Stimulated activated CD4-positive, alpha-beta T cell treated with anti-CD3 and anti-CD28 coated beads, Interleukin-2, amount 100 ng/mL, for 4 hours (primary cell): ENCODE data around the gene PDXK.
"Not testable (repeated sequence)": the region's sequence is repeated elsewhere in the genome, so short reads cannot be mapped to it uniquely, and the experiment has no call there.

Source experiments
- DNase-seq: peaks from one replicate; pipeline ENCODE4 v3.0.0-alpha.2; 2020; ENCODE audit warnings: low read depth

PDXK gene

DNA sequence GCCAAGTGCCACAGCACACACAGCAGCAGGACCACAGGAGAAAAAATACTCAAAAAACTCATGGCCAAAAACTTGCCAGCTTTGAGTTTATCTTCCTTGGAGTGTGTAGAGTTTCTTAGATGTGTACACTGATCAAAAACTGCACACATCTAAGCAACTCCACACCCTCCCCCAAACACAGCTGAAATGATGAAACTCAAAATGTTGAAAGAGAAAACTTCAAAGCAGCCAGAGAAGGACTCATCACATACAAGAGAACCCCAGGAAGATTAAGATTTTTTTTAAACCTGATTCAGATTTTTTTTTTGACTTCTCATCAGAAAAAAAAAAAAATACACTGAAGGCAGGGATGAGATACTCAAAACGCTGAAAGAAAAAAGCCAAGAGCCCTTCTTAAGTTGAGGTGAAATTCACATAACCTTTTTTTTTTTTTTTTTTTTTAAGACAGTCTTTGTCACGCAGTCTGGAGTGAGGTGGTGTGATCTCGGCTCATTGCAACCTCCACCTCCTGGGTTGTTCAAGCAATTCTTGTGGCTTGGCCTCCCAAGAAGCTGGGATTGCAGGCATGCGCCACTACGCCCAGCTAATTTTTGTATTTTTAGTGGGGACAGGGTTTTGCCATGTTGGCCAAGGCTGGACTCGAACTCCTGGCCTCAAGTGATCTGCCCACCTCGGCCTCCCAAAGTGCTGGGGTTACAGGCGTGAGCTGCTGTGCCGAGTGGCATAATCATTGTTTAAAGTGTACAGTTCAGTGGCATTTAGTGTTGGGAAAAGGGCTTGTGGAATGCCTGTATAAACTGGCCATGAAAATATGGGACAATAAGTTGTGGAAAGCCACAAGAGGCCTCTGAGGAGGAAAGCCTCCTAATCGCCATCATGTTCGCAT is 20.9 kb upstream of the PDXK start:
- no peak for DNase-seq

DNA sequence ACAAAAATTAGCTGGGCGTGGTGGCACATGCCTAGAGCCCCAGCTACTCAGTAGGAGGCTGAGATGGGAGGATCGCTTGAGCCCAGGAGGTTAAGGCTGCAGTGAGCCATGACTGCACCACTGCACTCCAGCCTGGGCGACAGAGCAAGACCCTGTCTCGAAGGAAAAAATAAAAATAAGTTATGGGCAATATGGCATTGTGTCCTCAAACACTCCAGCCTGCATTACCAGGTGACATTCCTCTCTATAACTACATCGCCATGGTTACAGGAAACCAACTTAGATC is 19.5 kb upstream of the PDXK start:
- DNase-seq: not testable (repeated sequence)

DNA sequence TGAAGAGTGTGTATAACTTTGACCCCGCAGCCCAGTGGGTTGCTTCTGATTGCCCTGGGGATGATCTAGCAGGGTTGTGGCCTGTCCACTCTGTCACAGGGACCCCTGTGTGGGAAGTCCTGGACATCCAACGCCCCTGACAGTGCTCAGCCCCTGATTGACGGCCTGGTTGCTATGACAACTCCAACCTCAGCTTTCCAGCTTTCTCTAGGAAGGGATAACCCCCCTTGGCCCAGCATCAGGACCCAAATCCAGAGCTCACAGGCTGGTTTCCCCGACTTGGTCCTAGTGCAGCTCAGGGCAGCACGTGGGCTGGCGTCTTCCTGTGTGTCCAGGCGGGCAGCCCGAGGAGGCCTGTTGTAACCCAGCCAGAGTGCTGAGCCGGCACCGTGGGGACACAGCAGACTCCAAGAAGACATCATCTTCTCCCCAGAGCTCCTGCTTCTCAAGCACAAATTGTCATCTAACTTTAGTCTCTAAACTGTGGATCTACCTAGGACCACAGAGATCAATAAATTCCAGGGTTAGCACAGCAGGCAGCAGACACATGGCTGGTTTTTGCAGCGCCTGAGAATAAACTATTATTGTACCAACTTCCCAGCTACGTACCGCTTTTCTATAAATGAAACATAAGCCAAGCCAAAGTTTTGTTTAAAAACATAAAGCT is 18.9 kb upstream of the PDXK start:
- no peak for DNase-seq

DNA sequence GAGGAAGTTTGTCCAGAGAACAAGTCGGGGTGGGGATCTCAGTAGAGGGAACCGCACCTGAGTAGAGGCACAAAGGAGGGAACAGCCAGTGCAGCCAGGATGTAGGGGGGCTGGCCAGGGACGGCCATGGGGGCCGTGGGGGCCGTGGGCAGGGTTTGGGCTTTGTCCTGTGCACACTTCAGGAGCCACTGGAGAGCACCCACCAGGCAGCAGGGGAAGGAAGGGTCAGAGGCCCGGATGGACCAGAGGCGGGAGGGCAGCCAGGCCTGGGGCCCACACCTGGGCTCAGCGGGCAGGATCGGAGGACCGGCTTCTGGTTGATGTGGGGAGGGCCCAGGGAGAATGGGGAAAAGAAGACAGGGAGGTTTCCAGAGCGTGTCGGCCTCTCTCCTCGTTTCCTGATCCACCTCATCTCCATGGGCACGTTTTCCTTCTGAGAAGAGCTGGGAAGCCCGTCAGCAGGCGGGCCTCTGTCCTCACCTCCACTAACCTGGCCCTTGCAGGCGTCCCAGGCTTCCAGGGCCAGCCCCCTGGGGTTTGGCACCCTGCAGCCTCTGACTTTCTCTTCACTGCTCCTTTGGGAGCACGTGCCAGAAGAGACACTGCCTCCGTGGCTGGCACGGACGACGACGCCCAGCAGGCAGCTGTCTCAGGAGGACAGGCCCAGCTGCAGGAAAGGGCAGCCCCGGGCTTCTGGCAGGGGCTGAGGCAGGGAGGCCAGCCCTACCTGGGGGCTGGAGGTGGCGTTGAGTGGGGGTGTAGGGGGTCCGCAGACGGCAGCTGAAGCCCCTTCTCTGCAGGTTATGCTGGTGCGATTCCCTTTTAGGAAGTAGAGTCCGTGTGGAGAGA is 16.8 kb upstream of the PDXK start:
- DNase-seq: no peak

DNA sequence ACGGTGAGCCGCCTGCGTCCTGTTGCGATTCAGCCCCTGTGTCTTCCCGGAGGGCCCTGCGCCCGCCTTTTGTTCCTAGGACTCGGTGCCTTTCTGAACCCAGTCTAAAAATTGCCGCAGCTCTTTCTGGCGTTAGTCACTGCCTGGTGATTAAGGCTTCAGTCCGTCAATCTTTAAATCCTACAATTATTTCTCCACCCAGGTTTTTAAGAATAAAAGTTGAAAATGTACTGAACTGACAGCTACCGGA is 16.2 kb upstream of the PDXK start:
- DNase-seq: no peak

DNA sequence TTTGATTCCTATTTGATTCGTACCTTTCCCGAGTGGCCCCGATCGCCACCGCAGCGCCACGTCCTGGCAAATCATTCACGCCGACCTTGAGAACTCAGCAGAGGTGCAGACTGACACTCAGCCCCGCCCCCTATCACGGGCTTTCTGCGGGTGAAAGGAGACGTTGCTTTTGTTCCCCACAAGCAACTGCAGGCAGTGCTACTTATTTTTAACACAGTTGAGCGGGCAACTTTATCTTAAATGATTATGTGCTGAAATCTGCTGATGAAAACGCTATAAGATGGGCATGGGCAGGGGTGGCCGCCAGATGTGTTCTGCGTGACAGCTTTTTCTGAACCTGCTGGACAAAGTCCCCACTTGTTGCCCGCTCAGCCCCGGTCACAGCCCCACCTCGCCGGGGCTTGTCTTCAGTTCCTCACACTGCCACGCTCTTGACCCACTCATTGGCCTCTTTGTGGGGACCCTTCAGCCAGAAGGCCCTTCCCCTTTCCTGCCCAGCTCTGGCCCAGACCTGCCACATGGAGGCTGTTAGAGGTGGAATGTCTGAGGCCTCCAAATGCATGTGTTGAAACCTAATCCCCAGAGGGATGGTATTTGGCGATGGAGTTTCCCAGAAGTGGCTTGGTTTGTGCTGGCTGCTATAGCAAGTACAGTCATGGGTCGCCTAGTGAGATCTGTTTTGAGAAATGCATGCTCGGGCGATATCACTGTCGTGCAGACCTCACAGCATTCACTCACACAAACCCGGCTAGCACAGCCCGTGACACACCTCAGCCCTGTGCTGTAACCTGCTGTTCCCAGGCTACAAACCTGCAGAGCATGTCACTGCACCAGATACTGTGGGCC is 15.7 kb upstream of the PDXK start:
- DNase-seq: no peak

DNA sequence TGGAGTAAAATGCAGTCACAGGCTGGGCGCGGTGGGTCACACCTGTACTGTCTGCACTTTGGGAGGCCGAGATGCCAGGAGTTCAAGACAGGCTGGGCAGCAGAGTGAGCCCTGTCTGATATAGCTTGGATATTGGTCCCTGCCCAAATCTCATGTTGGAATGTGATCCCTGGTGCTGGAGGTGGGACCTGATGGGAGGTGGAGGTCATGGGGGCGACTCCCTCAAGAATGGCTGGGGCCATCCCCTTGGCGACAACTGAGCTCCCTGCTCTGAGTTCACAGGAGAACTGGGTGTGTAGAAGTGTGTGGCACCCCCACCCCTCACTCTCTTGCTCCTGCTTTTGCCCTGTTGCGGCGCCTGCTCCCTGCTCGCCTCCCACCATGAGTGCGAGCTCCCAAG is 11.5 kb upstream of the PDXK start:
- no peak for DNase-seq

DNA sequence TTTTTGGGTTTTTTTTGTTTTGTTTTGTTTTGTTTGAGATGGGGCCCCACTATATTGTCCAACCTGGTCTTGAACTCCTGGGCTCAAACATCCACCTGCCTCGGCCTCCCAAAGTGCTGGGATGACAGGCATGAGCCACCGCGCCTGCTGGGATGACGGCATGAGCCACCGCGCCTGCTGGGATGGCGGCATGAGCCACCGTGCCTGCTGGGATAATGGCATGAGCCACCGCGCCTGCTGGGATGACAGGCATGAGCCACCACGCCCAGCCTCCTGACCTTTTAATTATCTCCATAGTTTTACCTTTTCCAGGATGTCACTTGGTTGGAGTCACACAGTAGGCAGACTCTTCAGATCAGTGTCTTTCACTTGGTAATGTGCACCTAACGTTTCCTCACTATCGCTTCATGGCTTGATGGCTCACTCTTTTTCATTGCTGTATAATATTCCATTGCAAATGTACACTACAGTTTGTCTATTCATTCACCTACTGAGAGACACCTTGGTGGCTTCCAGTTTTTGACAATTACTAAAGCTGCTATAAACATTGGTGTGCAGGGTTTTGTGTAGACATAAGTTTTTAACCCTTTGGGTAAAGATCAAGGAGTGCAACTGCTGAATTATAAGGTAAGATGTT is 10.1 kb upstream of the PDXK start:
- DNase-seq: no peak

DNA sequence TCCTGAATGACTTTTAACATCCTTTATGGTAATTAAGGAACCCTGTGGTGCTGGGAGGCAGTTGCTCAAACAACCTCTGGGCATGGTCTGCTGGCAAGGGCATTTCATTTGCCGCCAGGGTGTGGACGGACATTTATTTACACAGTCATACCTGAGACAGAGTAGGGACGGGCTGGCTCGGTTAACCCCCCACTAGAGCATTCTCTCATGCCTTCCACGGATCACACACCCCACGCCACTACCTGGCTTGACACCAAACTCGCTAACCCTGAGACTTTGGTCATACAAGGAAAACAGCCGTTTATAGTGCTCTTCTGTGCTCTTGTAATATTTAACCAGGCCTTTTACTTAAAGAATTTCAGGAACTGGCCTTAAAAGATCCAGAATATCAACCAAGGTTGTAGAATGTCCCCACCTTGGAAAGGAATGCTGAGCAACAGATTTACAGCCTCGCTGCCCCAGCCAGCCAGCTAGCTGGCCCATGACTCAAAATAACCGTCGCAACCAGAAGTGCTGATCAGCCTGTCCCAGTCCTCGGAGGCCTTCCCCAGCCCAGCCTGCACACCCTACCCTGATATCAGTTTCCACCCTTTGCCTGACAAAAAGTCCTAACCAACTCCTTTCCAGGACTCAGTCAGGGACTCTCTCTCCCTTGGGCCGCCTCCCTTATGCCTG is 6.5 kb upstream of the PDXK start:
- no peak for DNase-seq

DNA sequence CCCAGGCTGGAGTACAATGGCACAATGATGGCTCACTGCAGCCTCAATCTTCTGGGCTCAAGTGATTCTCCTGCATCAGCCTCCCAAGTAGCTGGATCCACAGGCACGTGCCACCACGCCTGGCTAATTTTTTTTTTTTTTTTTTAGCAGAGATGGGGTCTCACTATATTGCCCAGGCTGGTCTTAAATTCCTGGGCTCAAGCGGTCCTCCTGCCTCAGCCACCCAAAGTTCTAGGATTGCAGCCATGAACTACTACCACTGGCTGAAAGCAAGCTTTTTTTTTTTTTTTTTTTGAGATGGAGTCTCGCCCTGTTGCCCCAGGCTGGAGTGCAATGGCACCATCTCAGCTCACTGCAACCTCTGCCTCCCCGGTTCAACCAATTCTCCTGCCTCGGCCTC is 5.8 kb upstream of the PDXK start:
- not testable (repeated sequence) for DNase-seq

DNA sequence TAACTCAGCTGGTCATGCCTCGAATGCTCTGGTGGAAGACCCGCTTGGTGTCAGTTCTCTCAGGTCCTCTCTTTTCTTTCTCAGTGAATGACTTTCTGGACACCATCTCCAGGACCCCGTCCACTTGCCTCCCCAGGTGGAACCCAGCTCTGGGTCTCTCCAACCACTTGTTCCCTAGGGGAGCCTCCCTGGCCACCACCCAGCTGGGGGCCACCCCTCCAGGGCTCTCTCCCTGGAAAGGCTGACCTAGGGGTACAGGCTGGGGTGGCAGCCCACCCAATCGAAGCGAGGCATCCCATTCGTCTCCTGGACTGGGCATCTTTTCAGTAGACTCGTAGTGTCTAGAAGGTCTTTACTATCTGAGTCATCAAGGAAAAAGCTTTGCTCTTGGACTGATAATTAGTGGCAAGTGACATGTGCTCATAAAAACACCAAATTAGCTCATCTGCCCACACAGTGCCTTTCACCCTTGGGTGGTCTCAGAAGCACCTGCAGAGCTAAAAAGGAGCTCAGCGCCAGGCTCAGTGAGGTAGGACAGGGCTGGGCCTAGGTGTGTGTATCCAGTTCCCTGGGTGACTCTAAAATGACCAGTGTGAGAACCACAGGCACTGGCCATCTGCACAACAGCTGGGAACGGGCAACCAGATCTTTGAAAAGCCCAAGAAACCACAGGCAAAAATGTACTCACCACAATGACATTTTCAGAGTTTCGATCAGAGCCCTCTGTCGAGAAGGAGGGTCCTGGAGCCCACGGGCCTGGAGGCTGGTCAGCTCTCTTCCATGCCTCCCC is 2.4 kb upstream of the PDXK start:
- DNase-seq: no peak

DNA sequence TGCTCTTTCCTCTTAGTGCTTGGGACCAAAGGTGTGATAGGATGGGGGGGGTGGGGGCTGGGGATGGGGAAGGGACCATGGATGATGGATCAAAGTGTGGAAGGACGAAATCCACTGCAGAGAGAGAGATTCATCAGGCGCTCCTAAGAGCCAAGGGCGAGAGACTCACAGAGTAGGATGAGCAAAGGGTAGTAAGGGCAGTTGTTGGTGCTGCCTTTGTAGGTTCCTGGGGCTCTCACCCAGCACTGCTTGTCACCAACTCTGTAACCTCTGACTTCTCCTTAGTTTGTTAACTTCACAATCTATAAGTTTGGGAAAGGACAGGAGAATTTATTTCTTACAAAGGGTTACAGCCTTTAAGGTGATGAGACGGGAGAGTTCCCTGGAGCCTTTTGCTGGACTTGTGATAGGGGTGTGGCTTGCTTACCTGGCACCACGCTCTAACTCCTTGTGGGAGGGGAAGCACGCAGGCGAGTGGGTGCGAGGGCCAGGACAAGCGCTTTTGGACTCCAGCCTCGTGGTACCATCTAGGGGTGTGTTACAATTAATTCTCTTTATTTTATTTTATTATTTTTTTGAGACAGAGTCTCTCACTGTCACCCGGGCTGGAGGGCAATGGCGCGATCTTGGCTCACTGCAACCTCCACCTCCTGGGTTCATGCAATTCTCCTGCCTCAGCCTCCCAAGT is 1.6 kb upstream of the PDXK start:
- DNase-seq: no peak

DNA sequence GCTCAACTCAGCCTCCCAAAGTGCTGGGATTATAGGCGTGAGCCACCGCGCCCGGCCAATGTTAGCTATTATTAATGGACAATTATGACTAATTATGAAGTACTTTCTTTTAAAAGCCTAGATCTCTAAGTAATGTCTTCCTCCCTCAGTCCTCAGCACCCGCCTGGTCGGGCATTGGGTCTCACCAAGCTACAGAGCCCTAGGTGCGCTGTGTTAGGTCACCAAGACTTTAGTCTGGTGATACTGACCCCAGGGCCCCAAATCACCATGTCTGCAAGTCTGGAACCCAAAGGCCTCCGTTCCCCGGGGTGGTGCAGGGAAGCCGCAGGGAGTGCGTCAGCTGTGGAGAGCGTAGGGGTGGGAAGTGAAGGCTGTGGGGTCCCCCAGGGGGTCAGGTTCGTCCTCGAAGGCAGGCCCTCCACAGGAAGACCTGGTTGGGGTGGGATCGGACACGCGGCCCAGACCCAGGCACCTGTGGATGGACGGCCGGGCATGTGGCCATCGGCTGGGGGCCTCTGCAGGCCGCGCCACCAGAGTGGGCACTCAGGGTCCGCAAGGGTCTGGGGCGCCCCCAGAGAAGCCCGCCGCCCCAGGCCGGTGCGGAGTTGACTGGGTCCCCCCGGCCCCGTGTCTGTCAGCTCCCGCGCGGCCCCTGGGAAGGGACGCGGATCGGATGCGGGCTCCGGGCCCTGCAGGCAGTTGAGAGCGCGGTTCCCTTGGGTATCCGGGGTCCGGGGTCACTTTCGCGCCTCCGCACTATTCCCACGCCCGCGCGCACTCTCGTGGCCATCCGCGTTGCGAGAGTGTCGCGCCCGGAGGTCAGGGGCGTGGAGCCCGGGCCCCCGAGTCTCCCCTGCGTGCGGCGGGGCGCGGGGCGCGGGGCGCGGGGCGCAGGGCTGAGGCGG is 710 bp upstream of the PDXK start:
- no peak for DNase-seq

DNA sequence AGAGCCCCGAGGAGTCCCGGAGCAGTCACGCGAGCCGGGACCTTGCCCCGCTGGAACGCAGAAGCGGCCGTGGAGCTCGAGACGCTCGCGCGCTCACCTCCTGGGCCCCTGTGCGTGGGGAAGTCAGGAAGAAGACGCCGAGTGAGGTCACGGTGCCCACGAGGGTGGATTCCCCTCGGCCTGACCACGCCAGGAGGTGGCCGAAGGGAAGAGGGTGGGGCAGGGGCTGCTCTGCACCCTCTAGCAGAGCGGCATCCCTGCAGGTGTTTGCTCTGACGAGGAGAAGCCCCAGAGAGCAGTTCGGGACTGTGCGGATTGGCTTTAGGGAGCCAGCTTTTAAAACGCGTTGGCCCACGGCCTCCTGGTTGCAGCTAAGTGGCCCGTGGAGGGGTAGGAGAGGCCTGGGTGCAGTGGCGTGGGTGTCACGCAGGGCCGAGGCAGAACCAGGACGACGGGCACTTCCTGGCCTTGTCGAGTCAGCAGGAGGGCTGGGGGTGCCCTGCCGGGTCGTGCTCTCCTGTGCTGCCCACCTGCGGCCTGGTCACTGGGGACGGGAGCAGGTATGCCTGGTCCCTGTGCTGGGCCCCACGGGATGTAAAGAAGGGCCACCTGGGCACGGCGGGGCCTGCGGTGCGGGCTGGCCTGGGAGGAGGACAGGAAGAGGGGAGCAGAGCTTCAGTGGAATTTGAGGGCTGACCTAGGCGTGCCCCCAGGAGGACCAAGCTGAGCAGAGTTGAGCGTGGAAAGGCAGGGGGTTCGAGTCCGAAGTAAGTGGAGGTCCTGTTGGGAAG is 1.0 kb downstream of the PDXK start:
- DNase-seq: no peak

DNA sequence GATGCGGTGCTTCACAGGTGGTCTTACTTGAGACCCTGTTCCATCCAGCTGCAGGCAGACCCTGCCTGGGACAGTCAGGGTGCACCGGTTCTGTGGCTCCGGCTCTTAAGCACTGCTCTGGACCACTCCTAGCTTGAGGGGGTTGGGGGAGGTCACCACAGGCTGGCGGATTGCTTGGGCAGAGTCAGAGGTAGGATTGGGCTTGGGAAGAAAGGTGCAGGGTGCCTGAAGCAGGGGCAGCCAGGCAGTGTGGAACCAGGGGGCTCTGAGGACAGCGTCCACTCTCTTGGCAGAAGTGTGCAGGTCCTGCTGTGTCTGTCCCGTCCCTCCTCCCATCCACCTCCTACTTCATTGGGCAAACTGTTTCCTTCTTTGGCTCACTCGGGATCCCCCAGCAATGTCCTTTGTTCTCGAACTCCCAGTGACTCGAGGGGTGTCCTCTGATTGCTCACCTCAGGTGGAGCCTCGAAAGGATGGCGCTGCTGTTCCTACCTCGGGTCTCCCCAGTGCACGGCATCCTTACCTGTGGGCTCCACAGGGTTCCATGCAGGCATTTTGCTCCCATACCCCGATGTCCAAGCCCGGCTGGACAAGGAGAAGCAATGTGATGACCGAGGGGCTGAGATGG is 1.7 kb downstream of the PDXK start:
- DNase-seq: no peak

DNA sequence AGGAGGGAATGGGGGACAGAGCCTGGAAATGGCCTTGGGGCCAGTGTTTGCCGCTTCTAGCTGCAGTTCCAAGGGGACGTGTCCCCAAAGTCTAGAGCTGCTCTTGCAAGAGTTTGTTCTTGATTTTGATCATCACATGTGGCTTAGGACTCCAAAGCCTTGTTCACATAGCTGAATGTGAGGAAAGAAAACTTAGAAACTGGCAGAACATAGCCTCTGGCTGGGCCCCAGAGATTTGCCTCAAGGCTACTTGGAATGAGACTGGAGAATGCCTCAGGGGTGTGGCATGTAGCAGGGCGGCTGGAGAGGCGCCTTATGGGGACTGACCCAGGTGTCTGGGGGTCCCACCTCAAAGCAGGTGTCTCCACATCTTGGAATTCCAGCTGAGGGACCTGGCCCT is 2.3 kb downstream of the PDXK start:
- no peak for DNase-seq

DNA sequence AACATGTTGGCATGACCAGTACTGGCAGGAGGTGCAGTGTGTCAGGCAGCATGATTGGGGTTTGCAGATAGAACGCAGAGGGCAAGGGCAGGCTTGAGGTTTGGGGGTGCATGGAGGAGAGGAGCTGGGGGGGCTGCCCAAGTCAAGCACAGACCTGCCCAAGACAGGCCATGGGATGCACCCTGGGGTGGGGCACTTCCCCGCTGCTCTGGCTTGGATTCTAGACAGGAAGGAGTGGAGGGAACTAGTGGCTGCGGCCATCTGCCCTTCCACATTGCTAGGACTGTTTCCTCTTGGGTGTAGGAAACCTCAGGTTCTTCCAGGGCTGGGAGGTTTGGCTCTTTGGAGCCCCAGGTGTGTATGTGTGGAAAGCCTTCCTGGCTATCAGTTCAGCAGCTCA is 3.0 kb downstream of the PDXK start:
- DNase-seq: no peak

DNA sequence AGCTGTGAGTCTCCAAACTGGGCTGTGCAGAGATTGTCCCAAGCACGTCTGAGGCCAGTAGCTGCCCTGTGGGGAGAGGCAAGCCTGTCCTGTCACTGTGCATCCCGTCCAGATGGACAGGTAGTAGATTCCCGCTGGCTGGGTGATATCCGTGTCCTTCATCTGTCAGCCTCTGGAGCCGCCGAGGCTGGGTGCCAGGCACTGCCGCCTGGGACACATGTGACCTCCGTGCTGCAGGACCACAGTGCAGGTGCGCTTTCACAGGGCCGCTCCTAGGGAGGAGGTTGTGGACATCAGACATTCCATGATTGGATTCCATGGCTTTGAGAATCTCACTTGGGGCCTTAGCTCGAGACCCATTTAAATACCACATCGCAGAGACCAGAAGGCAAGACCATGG is 4.7 kb downstream of the PDXK start:
- no peak for DNase-seq
